H9 (cell line): ENCODE results near the gene PEPD. TPM values are rescaled to one million over a fixed set of nuclear protein-coding genes. Genes with fewer than 3 reads are reported as not detected.

Experiments
- DNase-seq: peaks from one replicate; pipeline ENCODE4 v3.0.0-alpha.2; 2017
- H2AFZ ChIP-seq: one replicate; pipeline ENCODE4 v1.6.1; 2013; ENCODE audit warnings: mild to moderate bottlenecking, low read length, control low read depth, moderate library complexity
- H2AK5ac ChIP-seq: 2 replicates; pipeline ENCODE4 v1.6.1; 2013; ENCODE audit warnings: low read length, control low read depth, mixed read lengths; ENCODE audit not compliant: insufficient read length
- H2BK120ac ChIP-seq: one replicate; pipeline ENCODE4 v1.6.1; 2013; ENCODE audit warnings: low read depth, mild to moderate bottlenecking, low read length, control low read depth, inconsistent platforms; ENCODE audit not compliant: poor library complexity, severe bottlenecking
- H2BK12ac ChIP-seq: 2 replicates; pipeline ENCODE4 v1.6.1; 2013; ENCODE audit warnings: low read length, control low read depth, mixed read lengths, low read depth; ENCODE audit not compliant: insufficient read length
- H2BK15ac ChIP-seq: 2 replicates; pipeline ENCODE4 v1.6.1; 2013; ENCODE audit warnings: low read depth, low read length, control low read depth
- H2BK20ac ChIP-seq: one replicate; pipeline ENCODE4 v1.6.1; 2013; ENCODE audit warnings: low read depth, mild to moderate bottlenecking, low read length, control low read depth, inconsistent platforms; ENCODE audit not compliant: poor library complexity, severe bottlenecking
- H2BK5ac ChIP-seq: 2 replicates; pipeline ENCODE4 v1.6.1; 2013; ENCODE audit warnings: low read length, control low read depth, mixed read lengths; ENCODE audit not compliant: insufficient read length
- H3K14ac ChIP-seq: 2 replicates; pipeline ENCODE4 v1.6.1; 2013; ENCODE audit warnings: low read length, control low read depth; ENCODE audit not compliant: insufficient read depth
- H3K18ac ChIP-seq: 2 replicates; pipeline ENCODE4 v1.6.1; 2013; ENCODE audit warnings: low read depth, mild to moderate bottlenecking, mixed read lengths, low read length, control low read depth; ENCODE audit not compliant: insufficient read length
- H3K23ac ChIP-seq: 2 replicates; pipeline ENCODE4 v1.6.1; 2013; ENCODE audit warnings: low read length, control low read depth, mixed read lengths, low read depth; ENCODE audit not compliant: insufficient read length
- H3K23me2 ChIP-seq: 2 replicates; pipeline ENCODE4 v1.6.1; 2013; ENCODE audit warnings: low read depth, mild to moderate bottlenecking, mixed read lengths, low read length, control low read depth; ENCODE audit not compliant: insufficient read length, poor library complexity, severe bottlenecking
- H3K27ac ChIP-seq: 2 replicates; pipeline ENCODE4 v1.5.1; 2013; ENCODE audit warnings: low read length, control low read depth, mixed read lengths, low read depth; ENCODE audit not compliant: insufficient read length
- H3K27me3 ChIP-seq: 2 replicates; pipeline ENCODE4 v1.6.1; 2013; ENCODE audit warnings: low read length, control low read depth, inconsistent platforms; ENCODE audit not compliant: insufficient read depth
- H3K4ac ChIP-seq: 2 replicates; pipeline ENCODE4 v1.6.1; 2013; ENCODE audit warnings: low read depth, mild to moderate bottlenecking, control low read depth, inconsistent platforms, low read length, moderate library complexity
- H3K4me1 ChIP-seq: 2 replicates; pipeline ENCODE4 v1.6.1; 2013; ENCODE audit warnings: low read length, control low read depth, inconsistent platforms; ENCODE audit not compliant: insufficient read depth
- H3K4me2 ChIP-seq: 2 replicates; pipeline ENCODE4 v1.6.1; 2013; ENCODE audit warnings: low read length, control low read depth, mixed read lengths; ENCODE audit not compliant: insufficient read length, insufficient read depth
- H3K56ac ChIP-seq: 2 replicates; pipeline ENCODE4 v1.6.1; 2013; ENCODE audit warnings: low read depth, mild to moderate bottlenecking, mixed read lengths, low read length, control low read depth; ENCODE audit not compliant: insufficient read length
- H3K79me1 ChIP-seq: 2 replicates; pipeline ENCODE4 v1.6.1; 2013; ENCODE audit warnings: low read depth, mild to moderate bottlenecking, moderate library complexity, low read length, control low read depth, inconsistent platforms; ENCODE audit not compliant: insufficient read depth, poor library complexity, severe bottlenecking
- H3K79me2 ChIP-seq: 2 replicates; pipeline ENCODE4 v1.6.1; 2013; ENCODE audit warnings: low read length, control low read depth, inconsistent platforms; ENCODE audit not compliant: insufficient read depth
- H3K9ac ChIP-seq: 2 replicates; pipeline ENCODE4 v1.6.1; 2013; ENCODE audit warnings: low read length, control low read depth, mixed read lengths; ENCODE audit not compliant: insufficient read length; ENCODE audit errors: extremely low read depth
- H3K9me3 ChIP-seq: one replicate; pipeline ENCODE4 v1.6.1; 2013; ENCODE audit warnings: low read depth, low read length, inconsistent platforms; ENCODE audit not compliant: control insufficient read depth
- H3T11ph ChIP-seq: one replicate; pipeline ENCODE4 v1.6.1; 2013; ENCODE audit warnings: mild to moderate bottlenecking, low read length, control low read depth, inconsistent platforms
- H4K20me1 ChIP-seq: one replicate; pipeline ENCODE4 v1.6.1; 2013; ENCODE audit not compliant: control insufficient read depth, insufficient read length, insufficient read depth
- H4K5ac ChIP-seq: 2 replicates; pipeline ENCODE4 v1.6.1; 2013; ENCODE audit warnings: low read depth, mild to moderate bottlenecking, mixed read lengths, low read length, control low read depth; ENCODE audit not compliant: insufficient read length
- H4K8ac ChIP-seq: replicated peaks from 2 replicates; pipeline ENCODE4 v1.6.1; 2013; ENCODE audit warnings: low read length, control low read depth, mixed read lengths, low read depth; ENCODE audit not compliant: insufficient read length
- H4K91ac ChIP-seq: 2 replicates; pipeline ENCODE4 v1.6.1; 2013; ENCODE audit warnings: low read depth, mild to moderate bottlenecking, moderate library complexity, mixed read lengths, low read length, control low read depth; ENCODE audit not compliant: insufficient read length
- H3K27ac Mint-ChIP-seq, 3 experiments: 2 replicates in 2 of 3; 3 replicates in 1 of 3; pipeline ENCODE4 v1.8.0; 2020 to 2021; ENCODE audit warnings: mixed read lengths in 3 of 3, mild to moderate bottlenecking in 1 of 3, moderate library complexity in 1 of 3
- H3K27me3 Mint-ChIP-seq: 2 replicates; pipeline ENCODE4 v1.8.0; 2021; ENCODE audit warnings: low read depth, mild to moderate bottlenecking, moderate library complexity, mixed read lengths
- H3K36me3 Mint-ChIP-seq, 3 experiments: 2 replicates in 2 of 3; 3 replicates in 1 of 3; pipeline ENCODE4 v1.8.0; 2020 to 2021; ENCODE audit warnings: low read depth in 3 of 3, mixed read lengths in 3 of 3; ENCODE audit not compliant: insufficient read depth in 1 of 3
- H3K4me1 Mint-ChIP-seq, 2 experiments: 2 replicates each; pipeline ENCODE4 v1.8.0; 2020; ENCODE audit warnings: mixed read lengths in 2 of 2
- H3K4me3 Mint-ChIP-seq, 2 experiments: 2 replicates in 1 of 2; 3 replicates in 1 of 2; pipeline ENCODE4 v1.8.0; 2020 to 2021; ENCODE audit warnings: mild to moderate bottlenecking in 2 of 2, mixed read lengths in 2 of 2, moderate library complexity in 1 of 2
- H3K9me3 Mint-ChIP-seq, 2 experiments: 2 replicates in 1 of 2; 3 replicates in 1 of 2; pipeline ENCODE4 v1.8.0; 2020; ENCODE audit warnings: mild to moderate bottlenecking in 2 of 2, mixed read lengths in 2 of 2, moderate library complexity in 1 of 2
- WGBS: extraction: QIAGEN DNeasy Blood & Tissue Kit; methylation state at CpG from one replicate; pipeline ENCODE4 v1.1.7; 2013; ENCODE audit warnings: missing lambda C conversion rate, low lambda C conversion rate, mixed read lengths; ENCODE audit not compliant: insufficient read length; ENCODE audit errors: extremely low coverage; 5-methylcytosine and 5-hydroxymethylcytosine counted together
- total RNA-seq: library from RNA; stranded (reverse); gene quantifications from 2 replicates; pipeline ENCODE4 v1.2.1, GENCODE V29; 2021
- TF ChIP-seq, protein P1 (sequence below): fragments of 200-600 bp; sonication (generic); conservative IDR thresholded peaks from 3 replicates; pipeline ENCODE4 v1.8.0; 2021; ENCODE audit warnings: antibody characterized with exemption, mild to moderate bottlenecking

PEPD gene
- total RNA-seq, 1 experiment from 2014 or later: 52.8 TPM

DNA sequence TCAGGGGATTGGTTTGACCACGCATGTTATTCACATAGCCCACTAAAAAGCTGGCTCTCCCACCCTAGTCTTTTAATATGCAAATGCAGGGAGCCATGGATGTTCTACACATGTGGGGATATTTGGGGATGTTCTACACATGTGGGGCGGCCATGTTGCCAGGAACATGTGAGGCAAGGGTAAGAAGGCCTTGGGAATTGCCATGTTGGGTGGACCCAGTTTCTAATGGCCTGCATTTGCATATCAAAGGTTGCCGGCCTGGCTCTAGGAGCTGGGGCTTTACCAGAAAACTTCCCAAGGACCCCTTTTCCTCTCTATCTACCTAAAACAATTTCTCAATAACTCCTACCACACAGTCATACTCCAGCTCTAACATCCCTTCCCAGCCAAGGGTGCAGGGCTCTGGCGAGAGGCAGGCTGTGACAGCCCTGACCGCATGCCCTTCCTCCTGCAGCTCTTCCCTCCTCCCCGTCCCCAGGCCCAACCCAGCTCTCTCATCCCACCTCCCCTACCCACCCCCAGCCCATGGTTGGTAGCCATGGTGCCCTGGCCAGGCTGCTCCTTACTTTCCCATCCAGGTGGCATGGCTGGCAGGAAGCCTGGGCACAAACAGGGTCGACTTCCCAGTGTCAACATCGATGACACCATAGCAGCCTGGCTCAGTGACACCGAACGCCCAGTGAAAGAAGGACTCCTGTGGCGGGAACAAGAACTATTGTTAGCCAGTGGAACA is 11.0 kb downstream of the PEPD start:
- Histone ChIP-seq H3K79me2 (no peaks in the 10 kb centered on the region; the same call in 1 of the 2 replicates), H4K20me1 (no peaks in the 10 kb centered on the region), H2AK5ac (no peak overlapping the region), H3K27me3 (no peaks in the 10 kb centered on the region), H3K9ac (no peak overlapping the region), H2BK20ac (no peak overlapping the region), H3K79me1 (peaks cover 8% of the 10 kb centered on the region), H3K56ac (no peak overlapping the region), H3K23ac (no peak overlapping the region), H4K8ac (no peak overlapping the region), H3K23me2 (no peaks in the 10 kb centered on the region), H3K18ac (no peak overlapping the region), H3K4me2 (no peak overlapping the region), H2BK5ac (no peak overlapping the region), H4K91ac (no peak overlapping the region), H3K4ac (no peak overlapping the region), H3T11ph (no peak overlapping the region), H2AFZ (no peak overlapping the region), H2BK15ac (no peak overlapping the region), H3K9me3 (no peaks in the 10 kb centered on the region), H3K14ac (no peak overlapping the region; the same call in 1 of the 2 replicates), H4K5ac (no peak overlapping the region), H2BK120ac (no peak overlapping the region), H3K27ac (no peak overlapping the region), H3K4me1 (no peaks in the 10 kb centered on the region; the same call in 1 of the 2 replicates), H2BK12ac (no peak overlapping the region)
- H3K9me3 Mint-ChIP-seq: no peaks in the 10 kb centered on the region; a peak in 1 of 5 replicates
- H3K36me3 Mint-ChIP-seq: no peaks in the 10 kb centered on the region; a peak in 2 of 7 replicates
- H3K4me3 Mint-ChIP-seq: no peak overlapping the region; a peak in 1 of 5 replicates
- no CpG with 5 or more reads among the region's 11 CpGs for WGBS
- DNase-seq: no peak
- peaks cover 16 to 19% of the 10 kb centered on the region in 2 experiments for H3K4me1 Mint-ChIP-seq
- no peak overlapping the region for H3K27ac Mint-ChIP-seq
- TF ChIP-seq, protein P1, sequence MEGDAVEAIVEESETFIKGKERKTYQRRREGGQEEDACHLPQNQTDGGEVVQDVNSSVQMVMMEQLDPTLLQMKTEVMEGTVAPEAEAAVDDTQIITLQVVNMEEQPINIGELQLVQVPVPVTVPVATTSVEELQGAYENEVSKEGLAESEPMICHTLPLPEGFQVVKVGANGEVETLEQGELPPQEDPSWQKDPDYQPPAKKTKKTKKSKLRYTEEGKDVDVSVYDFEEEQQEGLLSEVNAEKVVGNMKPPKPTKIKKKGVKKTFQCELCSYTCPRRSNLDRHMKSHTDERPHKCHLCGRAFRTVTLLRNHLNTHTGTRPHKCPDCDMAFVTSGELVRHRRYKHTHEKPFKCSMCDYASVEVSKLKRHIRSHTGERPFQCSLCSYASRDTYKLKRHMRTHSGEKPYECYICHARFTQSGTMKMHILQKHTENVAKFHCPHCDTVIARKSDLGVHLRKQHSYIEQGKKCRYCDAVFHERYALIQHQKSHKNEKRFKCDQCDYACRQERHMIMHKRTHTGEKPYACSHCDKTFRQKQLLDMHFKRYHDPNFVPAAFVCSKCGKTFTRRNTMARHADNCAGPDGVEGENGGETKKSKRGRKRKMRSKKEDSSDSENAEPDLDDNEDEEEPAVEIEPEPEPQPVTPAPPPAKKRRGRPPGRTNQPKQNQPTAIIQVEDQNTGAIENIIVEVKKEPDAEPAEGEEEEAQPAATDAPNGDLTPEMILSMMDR: no peak
- H3K27me3 Mint-ChIP-seq: no peaks in the 10 kb centered on the region
